Activated CD8-positive, alpha-beta T cell treated with anti-CD3 and anti-CD28 coated beads for 36 hours (primary cell): Measurements from ENCODE around the gene NOL7. TPM values are rescaled to one million over a fixed set of nuclear protein-coding genes. Genes with fewer than 3 reads are reported as not detected.

Experiments used
- ATAC-seq: fragments of 200-7000 bp; cut with Tn5 transposase; one replicate; pipeline ENCODE4 v1.10.0; 2021; ENCODE audit warnings: mild to moderate bottlenecking, moderate library complexity
- CTCF ChIA-PET: fragments of 350-600 bp; sonication (Branson Sonifier 250); formaldehyde crosslinking; loops from one replicate; lab custom pipeline; 2021; ENCODE audit warnings: antibody characterized with exemption; lab: Charles Lee
- POLR2A ChIA-PET: fragments of 350-600 bp; sonication (Branson Sonifier 250); formaldehyde crosslinking; loops from one replicate; lab custom pipeline; 2021; ENCODE audit warnings: antibody characterized with exemption; lab: Charles Lee
- DNase-seq: peaks from one replicate; pipeline ENCODE4 v3.0.0-alpha.2; 2020
- H3K27ac Mint-ChIP-seq: one replicate; pipeline ENCODE4 v1.8.0; 2021; ENCODE audit warnings: mild to moderate bottlenecking, mixed read lengths
- H3K27me3 Mint-ChIP-seq: one replicate; pipeline ENCODE4 v1.8.0; 2021; ENCODE audit warnings: mixed read lengths
- H3K36me3 Mint-ChIP-seq: one replicate; pipeline ENCODE4 v1.8.0; 2021; ENCODE audit warnings: low read depth, mixed read lengths
- H3K4me1 Mint-ChIP-seq: one replicate; pipeline ENCODE4 v1.8.0; 2021; ENCODE audit warnings: low read depth, mixed read lengths
- H3K4me3 Mint-ChIP-seq: one replicate; pipeline ENCODE4 v1.8.0; 2021; ENCODE audit warnings: mild to moderate bottlenecking, moderate library complexity, mixed read lengths
- H3K9me3 Mint-ChIP-seq: one replicate; pipeline ENCODE4 v1.8.0; 2021; ENCODE audit warnings: mixed read lengths
- CTCF ChIP-seq: fragments of 200-600 bp; IDR thresholded peaks from one replicate; pipeline ENCODE4 v1.8.0; 2022; ENCODE audit warnings: antibody characterized with exemption, mild to moderate bottlenecking
- intact Hi-C: fragments of 100-400 bp; cut with micrococcal nuclease; formaldehyde crosslinking; loops from one replicate; pipeline ENCODE4 v1.10.0; 2022
- total RNA-seq, 2 experiments: library from RNA; stranded (reverse); gene quantifications; one replicate each; pipeline ENCODE4 v1.2.3, GENCODE V29; 2021

The NOL7 gene
- total RNA-seq, 2 experiments from 2014 or later = 95.2 to 95.8 TPM

DNA sequence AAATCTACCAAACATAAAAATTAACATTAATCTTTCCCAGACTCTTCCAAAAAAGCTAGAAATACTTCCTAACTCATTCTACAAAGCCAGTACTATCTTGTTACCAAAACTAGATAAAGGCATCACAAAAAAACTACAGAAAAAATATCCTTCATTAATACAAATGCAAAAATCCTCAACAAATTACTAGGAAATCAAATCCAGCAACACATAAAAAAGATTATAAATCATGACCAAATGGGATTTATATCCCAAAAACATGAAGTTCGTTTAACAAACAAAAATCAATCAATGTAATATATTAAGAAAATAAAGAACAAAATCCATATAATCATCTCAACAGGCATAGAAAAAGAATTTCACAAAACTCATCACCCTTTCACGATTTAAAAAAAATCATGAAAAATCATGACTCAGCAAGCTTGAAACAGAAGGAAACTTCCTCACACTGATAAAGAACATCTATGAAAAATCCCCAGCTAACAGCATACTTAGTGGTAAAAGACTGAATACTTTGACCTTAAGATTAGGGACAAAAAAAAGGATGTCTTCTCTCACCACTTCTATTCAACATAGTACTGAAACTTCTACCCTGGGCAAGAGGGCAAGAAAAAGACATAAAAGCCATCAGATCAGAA is 53.3 kb downstream of the NOL7 start:
- ATAC-seq = peak; percentile 86
- H3K4me3 Mint-ChIP-seq = peak overlapping the region; percentile 22
- ChIA-PET CTCF (interaction anchor here (1.0 kb wide), 1 partner anchor 53 kb away, joined by 3 read pairs; no protein-coding TSS in a partner anchor), POLR2A (interaction anchor here (0.7 kb wide), 1 partner anchor 10 kb away, joined by 3 read pairs; no protein-coding TSS in a partner anchor)
- no peak for TF ChIP-seq CTCF
- DNase-seq = no peak
- H3K27me3 Mint-ChIP-seq = no peaks in the 10 kb centered on the region
- H3K4me1 Mint-ChIP-seq = peaks cover 87% of the 10 kb centered on the region
- H3K36me3 Mint-ChIP-seq = peaks cover 21% of the 10 kb centered on the region
- peak overlapping the region; percentile 85 for H3K27ac Mint-ChIP-seq
- H3K9me3 Mint-ChIP-seq = peaks cover 2% of the 10 kb centered on the region
- intact Hi-C loops = no loop called here

- H3K27ac Mint-ChIP-seq = peak overlapping the region; percentile 85
- peaks cover 24% of the 10 kb centered on the region for H3K36me3 Mint-ChIP-seq
- DNase-seq = no peak
- H3K9me3 Mint-ChIP-seq = peaks cover 2% of the 10 kb centered on the region
- peaks cover 82% of the 10 kb centered on the region for H3K4me1 Mint-ChIP-seq
- no peak for TF ChIP-seq CTCF
- no peaks in the 10 kb centered on the region for H3K27me3 Mint-ChIP-seq
- no peak for ATAC-seq
- intact Hi-C loops = no loop called here
- ChIA-PET CTCF (interaction anchor here (1.0 to 2.6 kb wide), 2 partner anchors 17 to 28 kb away, joined by 3 to 11 read pairs; no protein-coding TSS in a partner anchor), POLR2A (interaction anchor here (1.1 kb wide), 2 partner anchors 11 to 55 kb away, joined by 3 to 4 read pairs; partner anchors contain the start of gene NOL7)
- H3K4me3 Mint-ChIP-seq = no peak overlapping the region
Observed at GRCh38 chr6:13669476-13669875, 54.3 kb downstream of the NOL7 start.

Other genes with a start within 250 kb of the NOL7 start
- gene GFOD1, start 127.7 kb upstream of the NOL7 start, total RNA-seq = 10 to 100 TPM; 12.3 to 12.9 TPM
- gene SIRT5, start 40.7 kb upstream of the NOL7 start, total RNA-seq = 10 to 100 TPM in 1 of 2 experiments, 1 to 10 TPM in 1; 9.4 to 13.5 TPM
- gene RANBP9, start 96.5 kb downstream of the NOL7 start, total RNA-seq = 10 to 100 TPM; 53.3 to 56.2 TPM
- 10 to 100 TPM; 34.8 to 38.0 TPM for gene MCUR1, start 199.2 kb downstream of the NOL7 start, total RNA-seq